ENCODE results near the gene KMT5B. TPM values are rescaled to one million over a fixed set of nuclear protein-coding genes. Genes with fewer than 3 reads are reported as not detected.

KMT5B gene
- polyA plus RNA-seq, 2 of the 4 experiments (the other 2 are of a cell fraction) = 15.2 to 27.1 TPM

- no peak for TF ChIP-seq RAD21 (conservative IDR thresholded peaks at IDR 0.05 in 1 of 2, IDR thresholded peaks at IDR 0.05 in 1 of 2)
- no peak for TF ChIP-seq PHF8 (IDR thresholded peaks at IDR 0.05; ENCODE audit: borderline replicate concordance, low read depth)
- TF ChIP-seq NFE2L2 (conservative IDR thresholded peaks at IDR 0.05; ENCODE audit: low read length) = no peak
- no peak for TF ChIP-seq ESRRA (IDR thresholded peaks at IDR 0.05; ENCODE audit: borderline replicate concordance, low read length)
- no peak for TF ChIP-seq TFCP2L1 (CRISPR knock-in tag; IDR thresholded peaks at IDR 0.05)
Measured at GRCh38 chr11:68169442-68169841, 43.7 kb downstream of the KMT5B start (continued).

GRCh38 chr11:68168694-68169093 is 44.4 kb downstream of the KMT5B start:
- CTCF ChIA-PET = interaction anchor here (1.4 kb wide), 2 partner anchors 41 to 51 kb away, joined by 3 to 4 read pairs; no protein-coding TSS in a partner anchor
- 98% methylated on average over 5 of the region's 5 CpGs for WGBS (ENCODE audit: missing lambda C conversion rate)

GRCh38 chr11:68167474-68167873 is 45.6 kb downstream of the KMT5B start:
- FAIRE-seq (no peak), DNase-seq (ENCODE audit: low read depth in 1 of 2, low spot score in 1 of 2) (no peak), ATAC-seq (no peak)
- H3K27ac ChIP-seq = no peak overlapping the region
- no peaks in the 10 kb centered on the region for H3K9me3 ChIP-seq
- H3K4me2 ChIP-seq = no peak overlapping the region
- H3K4me1 ChIP-seq = no peaks in the 10 kb centered on the region
- WGBS (ENCODE audit: missing lambda C conversion rate) = 90% methylated on average over 6 of the region's 6 CpGs
- H3K4me3 ChIP-seq = no peak overlapping the region
- no peak for TF ChIP-seq HDAC2 (IDR thresholded peaks at IDR 0.05)
- TF ChIP-seq SMC3 (IDR thresholded peaks at IDR 0.05) = no peak
- no peak for TF ChIP-seq CBX2 (IDR thresholded peaks at IDR 0.05; ENCODE audit: borderline replicate concordance, low read depth)
- TF ChIP-seq HOXA7 (CRISPR knock-in tag; IDR thresholded peaks at IDR 0.05) = no peak
- no peak for TF ChIP-seq POLR2A (IDR thresholded peaks at IDR 0.05; ENCODE audit: low read length)
- no peak for TF ChIP-seq ZNF302 (CRISPR knock-in tag; IDR thresholded peaks at IDR 0.05)
- TF ChIP-seq HOXB5 (CRISPR knock-in tag; IDR thresholded peaks at IDR 0.05) = no peak
- no peak for TF ChIP-seq HMGXB4 (CRISPR knock-in tag; IDR thresholded peaks at IDR 0.05; ENCODE audit: borderline replicate concordance)
- no peak for TF ChIP-seq RARB (CRISPR knock-in tag; IDR thresholded peaks at IDR 0.05)
- TF ChIP-seq GATA3 (IDR thresholded peaks at IDR 0.05; ENCODE audit: borderline replicate concordance) = no peak
- TF ChIP-seq MAX (IDR thresholded peaks at IDR 0.05) = no peak
- TF ChIP-seq USF2 (IDR thresholded peaks at IDR 0.05) = no peak
- ChIA-PET POLR2A (no interaction called here), CTCF (interaction anchor here (1.4 kb wide), 1 partner anchor 50 kb away, joined by 3 read pairs; no protein-coding TSS in a partner anchor)

More at GRCh38 chr11:68168694-68169093, 44.4 kb downstream of the KMT5B start:
- TF ChIP-seq POLR2AphosphoS2 (conservative IDR thresholded peaks at IDR 0.05; ENCODE audit: low read length) (no peak), RCOR1 (IDR thresholded peaks at IDR 0.05; ENCODE audit: low read depth, low read length) (no peak)
- no peak for FAIRE-seq
- POLR2A ChIA-PET = no interaction called here
- no peak overlapping the region for H3K4me3 ChIP-seq
- no peak for DNase-seq (ENCODE audit: low read depth in 1 of 2, low spot score in 1 of 2)
- no peak overlapping the region for H3K4me2 ChIP-seq
- H3K4me1 ChIP-seq = no peaks in the 10 kb centered on the region
- H3K27ac ChIP-seq = no peak overlapping the region
- no peaks in the 10 kb centered on the region for H3K9me3 ChIP-seq
- ATAC-seq = no peak

GRCh38 chr11:68166969-68167368 is 46.1 kb downstream of the KMT5B start:
- WGBS (ENCODE audit: missing lambda C conversion rate) = 68% methylated on average over 4 of the region's 4 CpGs
- H3K9me3 ChIP-seq = no peaks in the 10 kb centered on the region
- ChIA-PET CTCF (no interaction called here), POLR2A (no interaction called here)
- no peak for DNase-seq (ENCODE audit: low read depth in 1 of 2, low spot score in 1 of 2)
- no peak overlapping the region for H3K27ac ChIP-seq
- H3K4me2 ChIP-seq = no peak overlapping the region
- no peak overlapping the region for H3K4me3 ChIP-seq
- no peak for ATAC-seq
- H3K4me1 ChIP-seq = no peaks in the 10 kb centered on the region
- TF ChIP-seq CTCF (IDR thresholded peaks at IDR 0.05) = no peak
- FAIRE-seq = no peak
